HEK293 (cell line): ENCODE data around the gene CKS1B.
A peak's percentile ranks its signal among the peaks of the same experiment; 100 is the strongest.

Experiments used
- ATF2 ChIP-seq: fragments of 450-650 bp; formaldehyde crosslinking; IDR thresholded peaks from 2 replicates; pipeline ENCODE4 v1.5.1; 2016; ENCODE audit warnings: missing biosample characterization, missing genetic modification characterization, low read depth
- GFI1B ChIP-seq: fragments of 450-650 bp; formaldehyde crosslinking; IDR thresholded peaks from 2 replicates; pipeline ENCODE4 v1.5.1; 2016; ENCODE audit warnings: missing biosample characterization, missing genetic modification characterization
- GLI4 ChIP-seq: fragments of 450-650 bp; formaldehyde crosslinking; IDR thresholded peaks from 2 replicates; pipeline ENCODE4 v1.5.1; 2016; ENCODE audit warnings: missing biosample characterization, missing genetic modification characterization
- GLIS2 ChIP-seq: fragments of 450-650 bp; formaldehyde crosslinking; IDR thresholded peaks from 2 replicates; pipeline ENCODE4 v1.5.1; 2016; ENCODE audit warnings: missing biosample characterization, missing genetic modification characterization
- OVOL3 ChIP-seq: fragments of 450-650 bp; formaldehyde crosslinking; IDR thresholded peaks from 2 replicates; pipeline ENCODE4 v1.5.1; 2016; ENCODE audit warnings: missing biosample characterization, missing genetic modification characterization
- PRDM1 ChIP-seq: fragments of 450-650 bp; formaldehyde crosslinking; IDR thresholded peaks from 2 replicates; pipeline ENCODE4; 2016; ENCODE audit warnings: missing biosample characterization, missing genetic modification characterization
- PRDM2 ChIP-seq: fragments of 450-650 bp; formaldehyde crosslinking; IDR thresholded peaks from 2 replicates; pipeline ENCODE4 v1.5.1; 2016; ENCODE audit warnings: missing biosample characterization, missing genetic modification characterization, borderline replicate concordance
- REST ChIP-seq: fragments of 450-650 bp; formaldehyde crosslinking; IDR thresholded peaks from 2 replicates; pipeline ENCODE4 v1.5.1; 2016; ENCODE audit warnings: missing biosample characterization, missing genetic modification characterization
- SETDB1 ChIP-seq: IDR thresholded peaks from one replicate; pipeline ENCODE4 v1.6.1; 2017; ENCODE audit warnings: mild to moderate bottlenecking, low read length, moderate library complexity, mixed read lengths; ENCODE audit not compliant: insufficient read length
- ZBTB20 ChIP-seq: fragments of 450-650 bp; formaldehyde crosslinking; IDR thresholded peaks from 2 replicates; pipeline ENCODE4 v1.5.1; 2016; ENCODE audit warnings: missing biosample characterization, missing genetic modification characterization
- ZBTB26 ChIP-seq: fragments of 450-650 bp; formaldehyde crosslinking; optimal IDR thresholded peaks from 2 replicates; pipeline ENCODE3; 2016; ENCODE audit warnings: missing biosample characterization, mild to moderate bottlenecking, missing genetic modification characterization
- ZEB2 ChIP-seq: fragments of 450-650 bp; formaldehyde crosslinking; IDR thresholded peaks from 2 replicates; pipeline ENCODE4 v1.5.1; 2016; ENCODE audit warnings: missing biosample characterization, missing genetic modification characterization
- ZFHX2 ChIP-seq: fragments of 450-650 bp; formaldehyde crosslinking; conservative IDR thresholded peaks from 2 replicates; pipeline ENCODE4 v1.5.1; 2016; ENCODE audit warnings: missing biosample characterization, missing genetic modification characterization
- ZNF114 ChIP-seq: fragments of 450-650 bp; formaldehyde crosslinking; IDR thresholded peaks from 2 replicates; pipeline ENCODE4 v1.5.0; 2017; ENCODE audit warnings: missing biosample characterization, missing genetic modification characterization
- ZNF16 ChIP-seq: fragments of 450-650 bp; formaldehyde crosslinking; IDR thresholded peaks from 2 replicates; pipeline ENCODE4 v1.5.1; 2016; ENCODE audit warnings: low read depth, missing biosample characterization, missing genetic modification characterization
- ZNF24 ChIP-seq: fragments of 450-650 bp; formaldehyde crosslinking; IDR thresholded peaks from 2 replicates; pipeline ENCODE4 v1.5.1; 2016; ENCODE audit warnings: missing biosample characterization, missing genetic modification characterization
- ZNF302 ChIP-seq: fragments of 450-650 bp; formaldehyde crosslinking; IDR thresholded peaks from 2 replicates; pipeline ENCODE4 v1.5.1; 2016; ENCODE audit warnings: missing biosample characterization, missing genetic modification characterization, low read depth
- ZNF394 ChIP-seq: fragments of 450-650 bp; formaldehyde crosslinking; IDR thresholded peaks from 2 replicates; pipeline ENCODE4 v1.5.1; 2016; ENCODE audit warnings: missing biosample characterization, missing genetic modification characterization, mild to moderate bottlenecking, moderate library complexity, borderline replicate concordance
- ZNF560 ChIP-seq: fragments of 450-650 bp; formaldehyde crosslinking; IDR thresholded peaks from 2 replicates; pipeline ENCODE4 v1.5.1; 2017; ENCODE audit warnings: missing biosample characterization, missing genetic modification characterization, borderline replicate concordance
- ZNF600 ChIP-seq: fragments of 450-650 bp; formaldehyde crosslinking; IDR thresholded peaks from 2 replicates; pipeline ENCODE4 v1.5.1; 2016; ENCODE audit warnings: missing biosample characterization, missing genetic modification characterization
- ZNF629 ChIP-seq: fragments of 450-650 bp; formaldehyde crosslinking; IDR thresholded peaks from 2 replicates; pipeline ENCODE4 v1.5.1; 2017; ENCODE audit warnings: missing biosample characterization, missing genetic modification characterization
- ZXDB ChIP-seq: fragments of 450-650 bp; formaldehyde crosslinking; IDR thresholded peaks from 2 replicates; pipeline ENCODE4 v1.5.1; 2016; ENCODE audit warnings: missing biosample characterization, missing genetic modification characterization
- TF ChIP-seq, protein P1 (sequence below): fragments of 450-650 bp; formaldehyde crosslinking; IDR thresholded peaks from 2 replicates; pipeline ENCODE4 v1.5.1; 2016; ENCODE audit warnings: missing biosample characterization, missing genetic modification characterization
- TF ChIP-seq, protein P2 (sequence below): fragments of 450-650 bp; formaldehyde crosslinking; IDR thresholded peaks from 2 replicates; pipeline ENCODE4 v1.5.1; 2016; ENCODE audit warnings: missing biosample characterization, missing genetic modification characterization

Gene CKS1B

DNA sequence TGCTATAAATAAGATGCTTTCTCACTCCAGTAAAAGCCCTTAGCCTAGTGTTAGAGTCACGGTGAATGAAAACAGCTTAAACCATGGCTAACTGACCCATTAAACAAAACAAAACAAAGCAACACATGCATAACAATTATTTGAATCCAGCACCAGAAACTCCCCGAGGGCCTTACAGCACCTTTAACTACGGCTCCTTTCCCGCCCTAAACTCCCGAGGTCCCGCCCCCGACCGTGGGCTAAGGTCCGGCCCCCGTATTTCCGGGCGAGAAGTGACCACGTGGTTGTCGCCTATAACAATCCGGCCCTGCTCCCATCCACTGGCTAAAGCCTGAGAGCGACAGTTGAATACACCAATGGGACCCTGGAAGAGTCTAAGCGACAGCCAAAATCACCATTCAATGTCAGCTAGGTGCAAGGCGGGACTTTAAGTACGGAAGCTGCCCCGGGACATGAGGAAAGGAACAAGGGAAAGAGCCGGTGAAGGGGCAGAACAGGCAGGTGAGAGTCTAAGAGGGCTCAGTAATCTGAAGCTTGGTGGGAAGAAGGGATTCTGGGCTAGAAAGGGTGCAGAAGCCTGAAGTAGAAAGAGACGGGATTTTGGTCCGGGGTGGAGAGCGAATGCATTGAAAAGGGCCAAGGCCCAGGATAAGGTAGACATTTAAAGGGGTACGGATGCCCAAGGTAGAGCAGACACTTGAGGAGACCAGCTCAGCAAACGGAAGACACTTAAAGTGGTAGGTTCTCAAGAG lies 8.6 kb downstream of the CKS1B start, which contains the start of gene FLAD1 (continued):
- TF ChIP-seq, protein P1, sequence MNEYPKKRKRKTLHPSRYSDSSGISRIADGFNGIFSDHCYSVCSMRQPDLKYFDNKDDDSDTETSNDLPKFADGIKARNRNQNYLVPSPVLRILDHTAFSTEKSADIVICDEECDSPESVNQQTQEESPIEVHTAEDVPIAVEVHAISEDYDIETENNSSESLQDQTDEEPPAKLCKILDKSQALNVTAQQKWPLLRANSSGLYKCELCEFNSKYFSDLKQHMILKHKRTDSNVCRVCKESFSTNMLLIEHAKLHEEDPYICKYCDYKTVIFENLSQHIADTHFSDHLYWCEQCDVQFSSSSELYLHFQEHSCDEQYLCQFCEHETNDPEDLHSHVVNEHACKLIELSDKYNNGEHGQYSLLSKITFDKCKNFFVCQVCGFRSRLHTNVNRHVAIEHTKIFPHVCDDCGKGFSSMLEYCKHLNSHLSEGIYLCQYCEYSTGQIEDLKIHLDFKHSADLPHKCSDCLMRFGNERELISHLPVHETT (tag by site-specific recombination) = peak; percentile 50; the same call in 1 of the 2 replicates
- TF ChIP-seq ZNF600 (tag by site-specific recombination) (peak; percentile 95), ZNF560 (tag by site-specific recombination) (no peak), ZNF24 (0 out of 2 replicates have a peak, but pooled peaks have one; percentile 23), ZBTB26 (tag by site-specific recombination) (no peak), ZXDB (tag by site-specific recombination) (peak; percentile 93), PRDM1 (tag by site-specific recombination) (peak; percentile 96), ZEB2 (tag by site-specific recombination) (peak; percentile 64; the same call in 1 of the 2 replicates), ZFHX2 (tag by site-specific recombination) (peak; percentile 89), PRDM2 (tag by site-specific recombination) (no peak), SETDB1 (peak; percentile 40), REST (tag by site-specific recombination) (no peak), ZNF394 (tag by site-specific recombination) (peak; percentile 28; the same call in 1 of the 2 replicates), ZBTB20 (peak; percentile 31; the same call in 1 of the 2 replicates), ZNF629 (tag by site-specific recombination) (peak; percentile 63), ZNF302 (tag by site-specific recombination) (no peak), ATF2 (tag by site-specific recombination) (no peak), ZNF114 (no peak), OVOL3 (tag by site-specific recombination) (0 out of 2 replicates have a peak, but pooled peaks have one; percentile 31), GLIS2 (tag by site-specific recombination) (no peak), ZNF16 (tag by site-specific recombination) (no peak), GLI4 (tag by site-specific recombination) (no peak), GFI1B (tag by site-specific recombination) (no peak)
- TF ChIP-seq, protein P2, sequence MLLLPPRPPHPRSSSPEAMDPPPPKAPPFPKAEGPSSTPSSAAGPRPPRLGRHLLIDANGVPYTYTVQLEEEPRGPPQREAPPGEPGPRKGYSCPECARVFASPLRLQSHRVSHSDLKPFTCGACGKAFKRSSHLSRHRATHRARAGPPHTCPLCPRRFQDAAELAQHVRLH = peak; percentile 94
